Right kidney (tissue), 1 donor: ENCODE data around the gene TACC3.

Experiments used
- DNase-seq: peaks from one replicate; pipeline ENCODE4 v3.0.0-alpha.2; 2016

Gene TACC3

GRCh38 chr4:1773754-1774153 lies 52.4 kb downstream of the TACC3 start:
- no peak for DNase-seq

DNA sequence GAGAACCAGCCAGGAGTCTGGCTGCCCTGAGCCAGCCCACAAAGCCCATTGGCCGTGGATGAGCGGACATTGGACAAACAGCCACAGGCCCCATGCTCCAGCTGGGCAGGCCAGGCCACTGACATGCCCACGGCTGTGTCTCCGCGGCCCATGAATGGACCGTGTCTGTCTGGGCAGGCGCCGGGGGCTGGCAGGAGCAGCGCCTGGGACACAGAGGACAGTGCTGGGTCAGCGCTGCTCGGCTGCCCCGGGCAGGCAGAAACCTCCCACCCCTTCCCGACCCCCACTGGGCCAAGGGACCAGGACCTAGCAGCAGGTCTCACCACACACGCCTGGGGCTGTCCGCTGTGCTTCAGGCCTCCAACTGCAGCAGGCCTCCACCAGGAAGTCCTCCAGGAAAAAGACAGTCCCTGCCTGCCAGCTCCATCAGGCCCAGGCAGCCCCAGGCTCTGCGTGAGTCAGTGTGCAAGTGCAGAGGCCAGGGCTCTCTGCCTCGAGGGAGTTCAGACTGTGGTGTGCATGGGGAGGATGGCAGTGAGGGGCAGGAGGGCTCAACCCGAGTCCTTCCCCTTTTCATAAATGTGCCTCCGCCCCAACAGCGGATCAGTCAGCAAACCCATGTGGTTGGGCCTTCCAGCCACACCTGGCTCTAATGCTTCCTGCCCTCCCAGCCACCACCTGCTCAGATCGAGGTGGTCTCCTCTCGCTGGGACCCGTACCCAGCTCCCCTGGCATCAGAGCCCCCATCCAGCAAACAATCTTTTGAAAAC lies 54.6 kb downstream of the TACC3 start:
- no peak for DNase-seq

DNA sequence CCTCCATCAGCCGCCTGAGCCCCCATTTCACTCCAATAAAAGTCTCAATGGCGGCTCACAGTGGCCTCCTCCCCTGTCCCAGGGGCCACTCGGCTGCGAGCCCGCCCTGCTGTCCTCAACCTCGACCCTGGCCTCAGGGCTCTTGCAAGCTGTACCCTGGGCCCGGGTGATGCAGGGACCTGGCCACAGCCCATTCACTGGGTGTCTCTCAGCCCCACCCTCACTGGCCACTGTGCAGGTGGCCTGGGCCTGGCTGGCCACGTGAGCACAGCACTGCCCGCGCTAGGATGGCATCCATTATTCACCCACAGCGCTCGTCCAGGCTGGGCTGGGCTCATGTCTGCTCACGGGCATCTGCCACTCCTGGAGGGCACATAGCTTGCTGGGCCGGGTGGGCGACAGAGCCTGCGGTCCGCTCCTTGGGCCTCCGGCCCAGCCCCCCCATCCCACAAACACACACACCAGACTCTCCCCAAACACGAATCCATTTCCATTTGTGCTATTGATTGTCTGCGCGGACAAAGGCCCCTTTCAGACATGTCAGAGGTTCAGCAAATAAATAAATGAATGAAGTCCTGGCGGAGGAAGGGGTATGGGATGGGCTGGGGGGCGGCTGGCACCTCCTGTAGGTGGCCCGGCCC lies 55.3 kb downstream of the TACC3 start:
- no peak for DNase-seq

DNA sequence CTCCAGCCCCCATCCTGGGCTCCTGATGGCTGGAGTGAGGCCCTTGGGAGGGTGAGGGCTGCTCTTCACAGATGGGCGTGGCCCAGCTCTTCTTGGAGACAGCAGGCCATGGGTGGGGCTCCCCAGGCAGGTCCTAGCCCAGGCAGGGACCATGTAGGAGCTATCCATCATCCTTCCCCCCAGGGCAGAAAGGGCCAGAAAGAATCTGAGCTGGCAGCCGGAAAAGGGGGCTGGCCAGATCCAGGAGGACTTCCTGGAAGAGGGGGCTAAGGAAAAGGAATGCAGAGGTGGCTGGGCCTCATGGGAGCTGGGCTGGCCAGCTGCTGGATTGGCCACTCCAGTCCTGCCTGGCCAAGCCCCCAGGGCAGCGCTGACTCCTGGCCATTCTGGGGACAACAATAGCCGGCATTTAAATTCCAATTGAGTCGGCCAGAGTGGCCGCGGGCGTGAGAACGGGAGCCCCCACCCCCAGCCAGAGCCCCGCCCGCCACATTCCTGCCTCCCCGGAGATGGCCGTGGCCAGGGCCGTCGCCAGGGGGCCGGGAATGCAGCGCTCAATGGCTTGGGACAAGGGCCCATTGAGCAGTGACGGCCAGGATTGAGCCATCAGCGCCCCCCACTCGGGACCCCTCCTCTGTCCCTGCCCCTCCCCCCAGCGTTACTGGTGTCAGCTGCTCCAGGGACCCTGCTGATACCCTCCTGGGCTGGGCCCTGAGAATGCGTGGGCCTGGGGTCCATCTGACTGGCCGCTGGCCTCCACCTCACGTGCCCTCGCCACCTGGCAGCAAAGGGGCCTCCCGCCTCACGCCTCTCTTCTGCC lies 56.7 kb downstream of the TACC3 start:
- DNase-seq = no peak

DNA sequence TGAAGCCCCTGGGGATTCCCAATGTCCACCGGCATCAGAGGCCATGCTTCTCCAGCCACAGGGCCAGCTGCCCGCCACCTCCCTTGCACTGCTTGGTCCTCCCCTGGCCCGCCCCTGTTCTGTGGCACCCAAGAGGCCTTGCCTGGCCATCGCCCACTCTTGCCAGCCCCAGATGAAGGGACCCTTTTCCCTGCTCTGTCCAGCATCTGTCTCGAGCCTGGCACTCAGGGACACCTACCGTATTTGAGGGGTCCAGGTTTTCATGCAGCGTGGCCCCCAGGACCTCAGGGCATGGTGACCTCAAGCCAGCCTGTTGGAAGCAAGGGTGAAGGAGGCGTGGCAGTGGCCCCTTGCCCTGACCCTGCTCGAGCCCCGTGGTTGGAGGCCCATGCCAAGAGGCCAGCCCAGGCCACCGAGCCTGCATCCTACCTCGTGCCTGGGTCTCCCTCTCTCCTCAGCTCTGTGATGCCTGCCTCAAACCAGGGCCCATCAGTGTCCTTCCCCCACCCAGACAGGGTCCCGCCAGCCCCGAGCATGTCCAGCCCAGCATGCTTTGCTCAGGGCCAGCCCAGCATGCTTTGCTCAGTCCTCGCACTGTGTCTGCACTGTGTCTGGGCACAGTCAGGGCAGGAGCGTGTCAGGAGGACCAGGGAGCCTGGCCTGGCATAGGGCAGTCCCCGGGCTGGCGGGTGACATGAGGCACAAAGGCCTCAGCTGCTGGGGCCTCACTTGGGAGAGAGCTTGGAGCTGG lies 57.5 kb downstream of the TACC3 start:
- no peak for DNase-seq

DNA sequence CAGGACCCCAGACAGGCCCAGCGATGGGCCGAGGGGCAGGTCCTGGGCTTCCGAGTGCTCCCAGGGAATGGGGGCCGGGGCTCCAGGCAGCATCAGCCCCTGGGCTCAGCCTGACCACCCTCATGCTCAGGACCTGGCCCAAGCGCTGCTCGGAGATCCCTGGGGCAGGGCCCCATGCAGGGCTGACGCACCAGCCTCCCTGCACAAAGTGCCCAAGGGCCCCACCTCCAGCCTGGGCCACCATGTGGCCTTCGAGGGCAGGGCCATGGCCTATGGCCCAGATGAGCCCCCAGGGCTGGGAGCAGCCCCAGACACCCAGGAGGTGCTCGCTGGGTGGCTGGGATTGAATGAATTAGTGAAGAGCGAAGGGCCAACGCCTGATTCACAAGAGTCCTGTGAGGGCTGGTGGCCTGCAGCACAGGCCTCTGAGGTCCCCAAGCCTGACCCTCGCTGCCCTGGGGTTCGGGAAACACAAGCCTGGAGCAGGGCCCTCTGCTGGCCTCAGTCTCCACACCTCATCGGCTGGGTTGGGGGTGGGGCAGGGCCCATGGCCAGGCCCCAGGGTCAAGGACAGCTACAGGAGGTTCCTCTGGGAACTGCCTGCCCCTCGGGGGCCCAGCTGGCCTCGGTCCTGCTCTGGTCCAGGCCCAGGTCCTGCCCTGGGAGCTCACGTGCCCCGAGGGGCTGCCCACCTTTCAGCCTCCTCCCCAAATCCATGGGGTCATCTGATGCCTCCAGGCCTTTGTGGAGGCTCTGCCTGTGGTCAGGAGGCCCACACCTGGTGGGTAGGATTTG lies 58.5 kb downstream of the TACC3 start:
- DNase-seq = no peak

GRCh38 chr4:1780435-1780834 lies 59.1 kb downstream of the TACC3 start:
- no peak for DNase-seq

DNA sequence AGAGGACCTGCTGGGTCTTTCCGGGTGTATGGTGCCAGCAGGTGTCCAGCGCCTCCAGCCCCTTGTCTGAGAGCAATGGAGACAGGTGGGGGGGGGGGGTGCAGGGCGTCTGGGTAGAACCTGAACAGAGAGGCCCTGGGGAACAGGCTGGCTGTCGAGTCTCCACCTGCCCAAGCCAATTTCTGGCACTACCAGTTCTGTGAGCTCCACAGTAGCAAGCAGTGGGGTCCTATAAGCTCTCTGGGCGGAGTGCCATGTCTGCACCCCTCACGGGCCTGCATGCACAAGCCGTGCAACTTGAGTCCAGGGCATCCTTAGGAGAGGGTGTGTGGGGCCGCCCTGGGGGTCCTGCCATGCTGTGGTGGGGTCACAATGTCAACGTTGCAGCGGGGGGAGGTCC lies 61.7 kb downstream of the TACC3 start:
- no peak for DNase-seq

DNA sequence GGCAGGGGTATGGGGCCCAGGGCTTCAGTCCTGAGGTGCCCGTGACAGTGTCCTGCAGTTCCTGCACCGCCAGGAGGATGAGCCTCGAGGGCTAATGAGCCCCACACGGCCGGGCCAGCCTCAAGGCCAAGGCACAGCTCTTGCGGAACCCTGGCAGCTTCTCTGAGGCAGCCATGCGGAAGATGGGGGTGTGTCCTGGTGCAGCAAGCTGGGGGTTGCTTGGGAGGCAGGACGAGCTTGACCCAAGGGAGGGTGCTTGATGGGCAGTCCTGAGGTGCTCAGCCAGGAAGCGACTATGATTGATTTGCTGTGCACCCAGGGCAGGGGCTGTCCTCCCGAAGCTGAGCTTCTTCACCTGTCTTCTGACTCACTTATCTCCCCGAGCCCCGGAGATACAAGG lies 62.6 kb downstream of the TACC3 start:
- peak; percentile 42 for DNase-seq

DNA sequence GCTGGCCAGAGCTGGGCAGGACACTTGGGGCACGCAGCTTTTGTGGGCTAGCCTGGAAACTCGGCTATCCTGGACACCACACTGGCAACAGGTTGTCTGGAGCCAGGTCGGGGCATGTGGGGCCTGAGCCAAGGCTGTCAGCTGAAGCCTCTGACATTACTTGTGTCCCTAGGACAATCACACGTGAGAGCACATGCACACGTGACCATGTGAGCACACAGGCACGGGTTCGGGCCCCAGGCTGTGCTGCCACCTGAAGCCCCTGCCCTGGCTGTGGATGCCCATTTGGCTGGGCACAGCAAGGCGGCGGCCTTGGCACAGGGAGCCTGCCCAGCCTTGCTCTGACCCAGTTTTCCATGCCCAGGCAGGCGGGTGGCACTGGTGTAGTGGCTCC lies 63.1 kb downstream of the TACC3 start:
- DNase-seq = no peak

GRCh38 chr4:1784789-1785591 lies 63.7 kb downstream of the TACC3 start:
- peak; percentile 47 for DNase-seq

GRCh38 chr4:1785592-1785991 lies 64.3 kb downstream of the TACC3 start:
- DNase-seq = peak; percentile 33

DNA sequence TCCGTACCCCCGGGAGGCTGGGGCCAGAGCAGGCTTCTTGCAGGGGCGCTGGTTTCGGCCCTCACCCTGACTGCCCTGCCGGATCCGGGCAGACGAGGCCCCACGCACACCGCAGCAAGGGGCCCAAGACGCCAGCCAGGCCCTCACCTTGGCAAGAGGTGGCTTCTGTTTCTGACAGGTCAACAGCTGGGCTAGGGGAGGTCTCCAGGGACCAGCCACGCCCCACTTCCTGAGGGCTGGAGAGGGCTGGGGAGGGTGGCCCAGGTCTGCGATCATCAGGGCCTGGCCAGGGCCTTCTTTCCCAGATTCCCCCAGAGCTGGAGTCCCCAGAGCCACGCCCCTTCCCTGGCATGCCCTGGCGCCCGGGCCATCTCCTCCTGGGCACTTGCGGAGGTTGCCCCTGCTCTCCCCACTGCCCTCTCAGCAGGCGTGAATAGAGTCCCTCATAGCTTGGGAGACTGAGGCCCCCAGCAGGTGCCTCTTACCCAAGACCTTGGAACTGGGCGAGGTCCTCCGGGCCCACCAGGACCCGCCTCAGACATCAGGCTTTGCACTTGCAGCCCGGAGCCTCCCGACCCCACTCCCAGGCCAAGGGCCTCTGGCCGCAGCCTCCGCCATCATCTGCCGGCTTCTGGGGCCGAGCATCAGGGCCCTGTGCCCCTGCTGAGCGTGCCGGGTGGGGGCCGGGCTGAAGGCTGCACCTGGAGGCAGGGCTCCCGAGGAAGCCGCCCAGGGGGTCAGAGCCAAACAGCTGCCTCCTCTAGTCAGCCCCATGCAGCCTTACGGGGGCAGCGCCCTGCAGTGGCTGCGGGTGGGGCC lies 65.4 kb downstream of the TACC3 start:
- no peak for DNase-seq

DNA sequence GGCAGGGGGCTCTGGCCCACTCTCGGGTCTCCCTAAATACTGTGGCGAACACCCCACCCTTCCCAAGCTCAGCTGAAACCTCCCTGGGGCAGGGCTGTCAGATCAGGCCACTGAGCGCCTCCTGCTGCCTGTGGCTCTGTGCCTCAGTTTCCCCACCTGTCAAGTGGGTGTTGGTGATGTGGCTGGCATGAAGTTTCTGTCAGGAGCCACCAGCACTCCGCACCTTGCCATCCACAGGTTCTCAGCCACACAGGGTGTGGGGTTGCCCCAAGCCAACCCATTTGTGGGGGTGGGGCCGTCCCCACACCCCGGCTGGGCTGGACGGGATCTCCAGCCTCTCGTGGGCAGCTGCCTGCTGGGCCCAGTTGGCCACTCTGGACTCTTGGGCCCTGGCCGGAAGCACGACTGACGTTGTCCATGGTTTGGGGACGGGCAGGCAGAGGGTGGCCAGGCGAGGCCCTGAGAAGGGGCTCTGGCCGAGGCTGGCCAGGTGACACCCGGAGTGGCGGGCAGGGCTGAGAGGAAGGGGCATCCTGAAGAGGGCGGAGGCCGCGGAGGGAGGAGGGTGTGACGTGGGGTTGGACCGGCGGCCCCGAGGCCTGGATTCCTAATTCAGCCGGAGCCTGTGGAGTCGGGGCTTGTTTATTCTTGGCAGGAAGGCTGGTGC lies 66.2 kb downstream of the TACC3 start:
- peak; percentile 11 for DNase-seq

GRCh38 chr4:1788254-1788973 lies 67.1 kb downstream of the TACC3 start:
- no peak for DNase-seq

GRCh38 chr4:1789552-1789951 lies 68.2 kb downstream of the TACC3 start:
- DNase-seq = no peak

GRCh38 chr4:1790005-1790404 lies 68.7 kb downstream of the TACC3 start:
- no peak for DNase-seq

- no peak for DNase-seq
Measured at GRCh38 chr4:1792158-1792831, 71.0 kb downstream of the TACC3 start.
